SK-N-SH (cell line): Measurements from ENCODE around the gene CCDC18.

Source experiments
- CHD2 ChIP-seq: fragments of 150-350 bp; IDR thresholded peaks from 2 replicates; pipeline ENCODE4 v1.6.1; 2018; ENCODE audit warnings: low read length; ENCODE audit not compliant: partially characterized antibody
- EZH2phosphoT487 ChIP-seq: fragments of 200-600 bp; sonication (generic); IDR thresholded peaks from 2 replicates; pipeline ENCODE4 v1.6.1; 2017; ENCODE audit warnings: low read depth, mixed run types, mild to moderate bottlenecking, antibody characterized with exemption, moderate library complexity, borderline replicate concordance
- FOXJ3 ChIP-seq: sonication (generic); formaldehyde crosslinking; IDR thresholded peaks from 2 replicates; pipeline ENCODE4 v1.5.1; 2020; ENCODE audit warnings: mild to moderate bottlenecking, missing genetic modification reagents
- POLR2AphosphoS5 ChIP-seq: IDR thresholded peaks from 2 replicates; pipeline ENCODE4 v1.6.1; 2012; ENCODE audit warnings: low read depth, low read length
- RFX5 ChIP-seq: IDR thresholded peaks from 2 replicates; pipeline ENCODE4 v1.6.1; 2012; ENCODE audit warnings: mild to moderate bottlenecking, improper control_type of control experiment, low read length
- TF ChIP-seq, protein P1 (sequence below): fragments of 200-600 bp; sonication (generic); IDR thresholded peaks from 2 replicates; pipeline ENCODE4 v1.6.1; 2017; ENCODE audit warnings: antibody characterized with exemption, mild to moderate bottlenecking, moderate library complexity
- TF ChIP-seq, protein P2 (sequence below): fragments of 150-350 bp; IDR thresholded peaks from 2 replicates; pipeline ENCODE4 v1.6.1; 2017; ENCODE audit warnings: antibody characterized with exemption, low read length, low read depth, borderline replicate concordance
- TF ChIP-seq, protein P3 (sequence below): IDR thresholded peaks from 2 replicates; pipeline ENCODE4 v1.6.1; 2012; ENCODE audit warnings: mild to moderate bottlenecking, low read depth, low read length, moderate library complexity

DNA sequence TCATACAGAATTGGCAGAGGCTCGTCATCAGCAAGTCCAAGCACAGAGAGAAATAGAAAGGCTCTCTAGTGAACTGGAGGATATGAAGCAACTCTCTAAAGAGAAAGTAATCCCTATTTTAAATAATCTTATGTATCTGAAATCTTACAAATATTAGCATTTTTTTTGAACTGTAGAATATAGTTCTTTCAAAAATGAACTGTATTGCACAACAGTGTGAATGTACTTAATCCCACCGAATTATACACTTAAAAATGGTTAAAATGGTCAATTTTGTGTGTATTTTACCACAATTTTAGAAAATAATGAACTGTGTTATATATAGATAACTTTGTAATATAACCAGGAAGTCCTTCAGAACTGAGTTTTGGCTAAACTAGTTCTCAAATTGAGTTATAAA is 75.9 kb downstream of the CCDC18 start:
- TF ChIP-seq EZH2phosphoT487 (no peak), RFX5 (no peak), POLR2AphosphoS5 (no peak), CHD2 (no peak), FOXJ3 (no peak)
- TF ChIP-seq, protein P1, sequence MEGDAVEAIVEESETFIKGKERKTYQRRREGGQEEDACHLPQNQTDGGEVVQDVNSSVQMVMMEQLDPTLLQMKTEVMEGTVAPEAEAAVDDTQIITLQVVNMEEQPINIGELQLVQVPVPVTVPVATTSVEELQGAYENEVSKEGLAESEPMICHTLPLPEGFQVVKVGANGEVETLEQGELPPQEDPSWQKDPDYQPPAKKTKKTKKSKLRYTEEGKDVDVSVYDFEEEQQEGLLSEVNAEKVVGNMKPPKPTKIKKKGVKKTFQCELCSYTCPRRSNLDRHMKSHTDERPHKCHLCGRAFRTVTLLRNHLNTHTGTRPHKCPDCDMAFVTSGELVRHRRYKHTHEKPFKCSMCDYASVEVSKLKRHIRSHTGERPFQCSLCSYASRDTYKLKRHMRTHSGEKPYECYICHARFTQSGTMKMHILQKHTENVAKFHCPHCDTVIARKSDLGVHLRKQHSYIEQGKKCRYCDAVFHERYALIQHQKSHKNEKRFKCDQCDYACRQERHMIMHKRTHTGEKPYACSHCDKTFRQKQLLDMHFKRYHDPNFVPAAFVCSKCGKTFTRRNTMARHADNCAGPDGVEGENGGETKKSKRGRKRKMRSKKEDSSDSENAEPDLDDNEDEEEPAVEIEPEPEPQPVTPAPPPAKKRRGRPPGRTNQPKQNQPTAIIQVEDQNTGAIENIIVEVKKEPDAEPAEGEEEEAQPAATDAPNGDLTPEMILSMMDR = no peak
- TF ChIP-seq, protein P2, sequence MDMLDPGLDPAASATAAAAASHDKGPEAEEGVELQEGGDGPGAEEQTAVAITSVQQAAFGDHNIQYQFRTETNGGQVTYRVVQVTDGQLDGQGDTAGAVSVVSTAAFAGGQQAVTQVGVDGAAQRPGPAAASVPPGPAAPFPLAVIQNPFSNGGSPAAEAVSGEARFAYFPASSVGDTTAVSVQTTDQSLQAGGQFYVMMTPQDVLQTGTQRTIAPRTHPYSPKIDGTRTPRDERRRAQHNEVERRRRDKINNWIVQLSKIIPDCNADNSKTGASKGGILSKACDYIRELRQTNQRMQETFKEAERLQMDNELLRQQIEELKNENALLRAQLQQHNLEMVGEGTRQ = no peak
- TF ChIP-seq, protein P3, sequence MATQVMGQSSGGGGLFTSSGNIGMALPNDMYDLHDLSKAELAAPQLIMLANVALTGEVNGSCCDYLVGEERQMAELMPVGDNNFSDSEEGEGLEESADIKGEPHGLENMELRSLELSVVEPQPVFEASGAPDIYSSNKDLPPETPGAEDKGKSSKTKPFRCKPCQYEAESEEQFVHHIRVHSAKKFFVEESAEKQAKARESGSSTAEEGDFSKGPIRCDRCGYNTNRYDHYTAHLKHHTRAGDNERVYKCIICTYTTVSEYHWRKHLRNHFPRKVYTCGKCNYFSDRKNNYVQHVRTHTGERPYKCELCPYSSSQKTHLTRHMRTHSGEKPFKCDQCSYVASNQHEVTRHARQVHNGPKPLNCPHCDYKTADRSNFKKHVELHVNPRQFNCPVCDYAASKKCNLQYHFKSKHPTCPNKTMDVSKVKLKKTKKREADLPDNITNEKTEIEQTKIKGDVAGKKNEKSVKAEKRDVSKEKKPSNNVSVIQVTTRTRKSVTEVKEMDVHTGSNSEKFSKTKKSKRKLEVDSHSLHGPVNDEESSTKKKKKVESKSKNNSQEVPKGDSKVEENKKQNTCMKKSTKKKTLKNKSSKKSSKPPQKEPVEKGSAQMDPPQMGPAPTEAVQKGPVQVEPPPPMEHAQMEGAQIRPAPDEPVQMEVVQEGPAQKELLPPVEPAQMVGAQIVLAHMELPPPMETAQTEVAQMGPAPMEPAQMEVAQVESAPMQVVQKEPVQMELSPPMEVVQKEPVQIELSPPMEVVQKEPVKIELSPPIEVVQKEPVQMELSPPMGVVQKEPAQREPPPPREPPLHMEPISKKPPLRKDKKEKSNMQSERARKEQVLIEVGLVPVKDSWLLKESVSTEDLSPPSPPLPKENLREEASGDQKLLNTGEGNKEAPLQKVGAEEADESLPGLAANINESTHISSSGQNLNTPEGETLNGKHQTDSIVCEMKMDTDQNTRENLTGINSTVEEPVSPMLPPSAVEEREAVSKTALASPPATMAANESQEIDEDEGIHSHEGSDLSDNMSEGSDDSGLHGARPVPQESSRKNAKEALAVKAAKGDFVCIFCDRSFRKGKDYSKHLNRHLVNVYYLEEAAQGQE = no peak
